ENCODE results near the gene CD180. TPM values are rescaled to one million over a fixed set of nuclear protein-coding genes. Genes with fewer than 3 reads are reported as not detected.

The CD180 gene
- total RNA-seq, 1 donor from 2014 or later = 0.04 TPM

DNA sequence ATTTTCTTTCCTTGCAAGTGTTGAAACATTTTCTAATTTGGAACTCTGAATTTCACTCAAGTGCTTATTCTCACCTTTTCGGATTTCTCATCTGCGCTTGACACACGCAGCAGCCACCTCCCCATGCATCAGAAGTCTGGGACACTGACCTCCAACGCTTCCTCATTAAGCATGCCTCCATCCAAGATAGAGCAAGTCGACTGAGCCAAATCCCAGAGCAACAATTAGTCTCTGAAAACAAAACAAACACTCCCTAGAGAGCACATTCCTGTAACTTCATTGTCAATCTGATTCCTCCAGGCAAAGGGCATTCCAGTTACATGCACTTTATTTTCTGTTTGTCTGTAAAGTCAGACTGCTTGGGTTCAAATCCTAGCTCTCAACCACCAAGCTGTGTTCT is 5.7 kb downstream of the CD180 start:
- Histone ChIP-seq H3K36me3 (ENCODE audit: control insufficient read depth, insufficient read depth, low read length) (no peaks in the 10 kb centered on the region), H3K27me3 (ENCODE audit: control insufficient read depth, insufficient read depth, low read length) (no peaks in the 10 kb centered on the region), H3K4me3 (ENCODE audit: low read depth, low read length) (no peak overlapping the region)
- no peak for DNase-seq (ENCODE audit: low read depth)
- TF ChIP-seq, protein P1, sequence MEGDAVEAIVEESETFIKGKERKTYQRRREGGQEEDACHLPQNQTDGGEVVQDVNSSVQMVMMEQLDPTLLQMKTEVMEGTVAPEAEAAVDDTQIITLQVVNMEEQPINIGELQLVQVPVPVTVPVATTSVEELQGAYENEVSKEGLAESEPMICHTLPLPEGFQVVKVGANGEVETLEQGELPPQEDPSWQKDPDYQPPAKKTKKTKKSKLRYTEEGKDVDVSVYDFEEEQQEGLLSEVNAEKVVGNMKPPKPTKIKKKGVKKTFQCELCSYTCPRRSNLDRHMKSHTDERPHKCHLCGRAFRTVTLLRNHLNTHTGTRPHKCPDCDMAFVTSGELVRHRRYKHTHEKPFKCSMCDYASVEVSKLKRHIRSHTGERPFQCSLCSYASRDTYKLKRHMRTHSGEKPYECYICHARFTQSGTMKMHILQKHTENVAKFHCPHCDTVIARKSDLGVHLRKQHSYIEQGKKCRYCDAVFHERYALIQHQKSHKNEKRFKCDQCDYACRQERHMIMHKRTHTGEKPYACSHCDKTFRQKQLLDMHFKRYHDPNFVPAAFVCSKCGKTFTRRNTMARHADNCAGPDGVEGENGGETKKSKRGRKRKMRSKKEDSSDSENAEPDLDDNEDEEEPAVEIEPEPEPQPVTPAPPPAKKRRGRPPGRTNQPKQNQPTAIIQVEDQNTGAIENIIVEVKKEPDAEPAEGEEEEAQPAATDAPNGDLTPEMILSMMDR (IDR thresholded peaks at IDR 0.05; ENCODE audit: insufficient read depth, low read length, poor library complexity, severe bottlenecking) = no peak

DNA sequence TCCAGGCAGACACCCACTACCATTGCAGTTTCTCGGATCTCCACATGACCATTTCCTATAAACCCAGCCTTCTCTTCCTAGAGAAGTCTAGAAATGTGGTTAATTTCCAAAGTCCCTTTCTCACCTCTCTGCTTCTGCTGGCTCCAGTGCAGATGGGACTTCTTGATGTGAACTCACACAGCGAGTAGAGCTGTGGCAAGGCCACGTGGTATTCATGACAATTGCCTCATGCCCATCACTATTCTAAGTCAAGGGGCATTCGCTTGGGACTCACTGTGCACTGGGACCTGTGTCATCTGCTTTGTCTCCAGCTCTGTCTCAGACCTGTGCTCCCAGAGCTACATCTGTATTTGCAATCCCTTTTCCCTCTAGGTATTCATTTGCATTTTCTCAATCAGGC is 6.2 kb downstream of the CD180 start:
- no peak for DNase-seq (ENCODE audit: low read depth)
- Histone ChIP-seq H3K4me3 (ENCODE audit: low read depth, low read length) (no peak overlapping the region), H3K36me3 (ENCODE audit: control insufficient read depth, insufficient read depth, low read length) (no peaks in the 10 kb centered on the region), H3K27me3 (ENCODE audit: control insufficient read depth, insufficient read depth, low read length) (no peaks in the 10 kb centered on the region)
- TF ChIP-seq, protein P1 (IDR thresholded peaks at IDR 0.05; ENCODE audit: insufficient read depth, low read length, poor library complexity, severe bottlenecking) = no peak

DNA sequence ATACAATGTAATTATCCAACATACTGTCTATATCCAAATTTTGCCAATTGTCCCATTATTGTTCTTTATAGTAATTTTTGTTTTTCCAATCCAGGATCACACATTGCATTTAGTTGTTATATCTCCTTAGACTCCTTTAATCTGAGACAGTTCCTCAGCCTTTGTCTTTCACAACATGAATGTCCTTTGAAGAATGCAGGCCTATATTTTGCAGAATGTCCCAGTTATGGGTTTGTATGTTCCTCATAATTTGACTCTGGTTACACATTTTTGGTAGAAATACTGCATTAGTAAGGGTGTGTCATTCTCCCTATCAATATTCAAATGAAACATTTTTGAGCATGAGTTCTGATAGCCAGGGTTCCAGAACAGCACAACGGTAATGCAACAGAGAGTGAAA is 6.7 kb downstream of the CD180 start:
- no peak for DNase-seq (ENCODE audit: low read depth)

DNA sequence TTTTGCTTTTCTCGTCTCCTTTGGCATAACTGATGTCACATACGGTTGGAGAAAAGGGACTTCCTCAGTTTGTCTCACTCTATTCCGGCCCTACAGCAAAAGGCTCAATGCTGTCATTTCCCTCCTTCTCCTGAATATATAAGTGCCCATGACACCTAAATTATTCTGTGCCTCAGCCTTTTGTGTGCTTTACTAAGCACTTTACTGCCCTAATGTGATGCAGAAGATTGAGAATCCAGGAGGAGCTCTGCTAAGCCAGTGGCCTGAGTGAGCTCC is 7.6 kb downstream of the CD180 start:
- Histone ChIP-seq H3K4me3 (ENCODE audit: low read depth, low read length) (no peak overlapping the region), H3K27me3 (ENCODE audit: control insufficient read depth, insufficient read depth, low read length) (no peaks in the 10 kb centered on the region), H3K36me3 (ENCODE audit: control insufficient read depth, insufficient read depth, low read length) (no peaks in the 10 kb centered on the region)
- TF ChIP-seq, protein P1 (IDR thresholded peaks at IDR 0.05; ENCODE audit: insufficient read depth, low read length, poor library complexity, severe bottlenecking) = no peak
- DNase-seq (ENCODE audit: low read depth) = no peak

More for the DNA sequence above, 6.7 kb downstream of the CD180 start:
- Histone ChIP-seq H3K36me3 (ENCODE audit: control insufficient read depth, insufficient read depth, low read length) (no peaks in the 10 kb centered on the region), H3K27me3 (ENCODE audit: control insufficient read depth, insufficient read depth, low read length) (no peaks in the 10 kb centered on the region), H3K4me3 (ENCODE audit: low read depth, low read length) (no peak overlapping the region)
- TF ChIP-seq, protein P1 (IDR thresholded peaks at IDR 0.05; ENCODE audit: insufficient read depth, low read length, poor library complexity, severe bottlenecking) = no peak

DNA sequence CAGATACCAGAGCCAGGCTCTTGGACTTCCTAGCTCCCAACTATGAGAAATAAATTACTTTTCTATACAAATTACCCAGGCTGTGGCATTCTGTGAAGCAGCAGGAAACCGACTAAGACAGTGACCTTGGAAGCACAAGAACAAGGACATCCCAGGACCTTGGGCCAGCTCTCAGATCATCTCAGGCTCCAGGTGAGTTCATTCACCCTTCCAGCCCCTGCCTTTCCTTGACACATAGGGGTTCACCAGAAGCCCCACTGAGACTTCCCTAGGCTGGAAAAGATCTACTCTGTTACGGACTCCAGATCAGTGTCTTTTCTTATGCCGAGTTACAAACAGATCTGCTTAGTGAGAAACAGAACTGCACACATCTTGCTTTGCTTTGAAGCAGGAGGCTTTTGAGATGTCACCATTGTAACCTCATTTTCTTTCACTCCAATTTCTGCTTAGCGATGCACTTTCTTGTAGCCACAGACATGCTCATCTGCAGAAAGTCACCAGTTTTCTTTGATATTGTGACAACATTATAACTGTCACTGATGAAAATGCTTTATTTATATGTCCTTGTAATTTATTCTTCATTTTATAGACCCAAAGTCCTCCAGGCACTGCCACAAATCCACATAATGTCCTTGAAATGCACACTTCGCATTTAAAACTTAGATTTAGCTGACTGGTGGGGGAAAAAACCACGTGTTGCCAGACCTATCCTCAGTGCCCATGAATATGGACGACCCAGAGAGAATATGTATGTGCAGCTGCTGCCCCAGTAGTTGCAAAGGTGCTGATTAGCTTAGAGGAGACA is 8.1 kb downstream of the CD180 start:
- Histone ChIP-seq H3K4me3 (ENCODE audit: low read depth, low read length) (no peak overlapping the region), H3K27me3 (ENCODE audit: control insufficient read depth, insufficient read depth, low read length) (no peaks in the 10 kb centered on the region), H3K36me3 (ENCODE audit: control insufficient read depth, insufficient read depth, low read length) (no peaks in the 10 kb centered on the region)
- TF ChIP-seq, protein P1 (IDR thresholded peaks at IDR 0.05; ENCODE audit: insufficient read depth, low read length, poor library complexity, severe bottlenecking) = no peak
- no peak for DNase-seq (ENCODE audit: low read depth)

Data from kidney epithelial cell (primary cell).